Right atrium auricular region (tissue), 2 donors: ENCODE data around the gene FAM83F. TPM values are rescaled to one million over a fixed set of nuclear protein-coding genes. Genes with fewer than 3 reads are reported as not detected.

Experiments used
- DNase-seq: peaks from one replicate; pipeline ENCODE4 v3.0.0-alpha.2; 2019; ENCODE audit warnings: low spot score
- H3K27ac ChIP-seq, 2 donors: fragments of 200-600 bp; sonication (generic); 1 replicate in 1 of 2; 2 replicates in 1 of 2; pipeline ENCODE4 v1.5.1; 2016 to 2019
- H3K27me3 ChIP-seq, 2 donors: fragments of 200-600 bp; sonication (generic); one replicate each; pipeline versions ENCODE4 v1.5.1 to v1.6.0; 2017 to 2019
- H3K36me3 ChIP-seq: fragments of 200-600 bp; sonication (generic); one replicate; pipeline ENCODE4 v1.5.1; 2016
- H3K4me1 ChIP-seq, 2 donors: fragments of 200-600 bp; sonication (generic); one replicate each; pipeline versions ENCODE4 v1.5.1 to v1.6.0; 2017 to 2019
- H3K4me3 ChIP-seq, 2 donors: fragments of 200-600 bp; sonication (generic); 1 replicate in 1 of 2; 2 replicates in 1 of 2; pipeline ENCODE4 v1.5.1; 2017 to 2019; ENCODE audit warnings: mild to moderate bottlenecking in 1 of 2, moderate library complexity in 1 of 2
- H3K9me3 ChIP-seq, 2 donors: fragments of 200-600 bp; sonication (generic); one replicate each; pipeline ENCODE4 v1.5.1; 2019
- total RNA-seq, 2 donors: library from RNA; depleted of rRNA; stranded (reverse); fragments of >200 nt; gene quantifications; one replicate each; pipeline ENCODE4 v1.1.0, GENCODE V29; 2016
- TF ChIP-seq, protein P1 (sequence below), 2 donors: fragments of 200-600 bp; sonication (generic); IDR thresholded peaks; one replicate each; pipeline ENCODE4 v1.5.1; 2019; ENCODE audit warnings: antibody characterized with exemption in 2 of 2

Gene FAM83F
- total RNA-seq, 2 donors from 2014 or later: 4.4 to 4.6 TPM

DNA sequence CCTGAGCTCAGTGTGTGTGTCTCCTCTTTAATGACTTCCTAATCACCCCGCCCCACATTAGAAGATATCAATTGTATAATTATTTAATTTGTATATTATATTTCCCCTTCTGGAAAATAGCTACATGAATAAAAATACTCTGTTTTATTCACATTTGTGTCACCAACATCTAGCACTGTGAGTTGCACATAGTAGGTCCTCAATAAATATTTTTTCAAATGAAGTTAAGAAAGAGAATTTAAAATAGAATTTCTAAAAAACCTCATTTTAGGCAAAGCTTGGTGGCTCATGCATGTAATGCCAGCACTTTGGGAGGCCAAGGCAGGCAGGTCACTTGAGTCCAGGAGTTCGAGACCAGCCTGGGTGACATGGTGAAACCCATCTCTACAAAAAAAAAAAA lies 59.7 kb downstream of the FAM83F start:
- Histone ChIP-seq H3K27me3 (no peaks in the 10 kb centered on the region), H3K9me3 (no peaks in the 10 kb centered on the region), H3K36me3 (no peaks in the 10 kb centered on the region), H3K4me3 (no peak overlapping the region), H3K4me1 (peaks cover 0 to 41% of the 10 kb centered on the region in 2 donors), H3K27ac (no peak overlapping the region)
- no peak for DNase-seq
- TF ChIP-seq, protein P1, sequence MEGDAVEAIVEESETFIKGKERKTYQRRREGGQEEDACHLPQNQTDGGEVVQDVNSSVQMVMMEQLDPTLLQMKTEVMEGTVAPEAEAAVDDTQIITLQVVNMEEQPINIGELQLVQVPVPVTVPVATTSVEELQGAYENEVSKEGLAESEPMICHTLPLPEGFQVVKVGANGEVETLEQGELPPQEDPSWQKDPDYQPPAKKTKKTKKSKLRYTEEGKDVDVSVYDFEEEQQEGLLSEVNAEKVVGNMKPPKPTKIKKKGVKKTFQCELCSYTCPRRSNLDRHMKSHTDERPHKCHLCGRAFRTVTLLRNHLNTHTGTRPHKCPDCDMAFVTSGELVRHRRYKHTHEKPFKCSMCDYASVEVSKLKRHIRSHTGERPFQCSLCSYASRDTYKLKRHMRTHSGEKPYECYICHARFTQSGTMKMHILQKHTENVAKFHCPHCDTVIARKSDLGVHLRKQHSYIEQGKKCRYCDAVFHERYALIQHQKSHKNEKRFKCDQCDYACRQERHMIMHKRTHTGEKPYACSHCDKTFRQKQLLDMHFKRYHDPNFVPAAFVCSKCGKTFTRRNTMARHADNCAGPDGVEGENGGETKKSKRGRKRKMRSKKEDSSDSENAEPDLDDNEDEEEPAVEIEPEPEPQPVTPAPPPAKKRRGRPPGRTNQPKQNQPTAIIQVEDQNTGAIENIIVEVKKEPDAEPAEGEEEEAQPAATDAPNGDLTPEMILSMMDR (IDR thresholded peaks at IDR 0.05): no peak

DNA sequence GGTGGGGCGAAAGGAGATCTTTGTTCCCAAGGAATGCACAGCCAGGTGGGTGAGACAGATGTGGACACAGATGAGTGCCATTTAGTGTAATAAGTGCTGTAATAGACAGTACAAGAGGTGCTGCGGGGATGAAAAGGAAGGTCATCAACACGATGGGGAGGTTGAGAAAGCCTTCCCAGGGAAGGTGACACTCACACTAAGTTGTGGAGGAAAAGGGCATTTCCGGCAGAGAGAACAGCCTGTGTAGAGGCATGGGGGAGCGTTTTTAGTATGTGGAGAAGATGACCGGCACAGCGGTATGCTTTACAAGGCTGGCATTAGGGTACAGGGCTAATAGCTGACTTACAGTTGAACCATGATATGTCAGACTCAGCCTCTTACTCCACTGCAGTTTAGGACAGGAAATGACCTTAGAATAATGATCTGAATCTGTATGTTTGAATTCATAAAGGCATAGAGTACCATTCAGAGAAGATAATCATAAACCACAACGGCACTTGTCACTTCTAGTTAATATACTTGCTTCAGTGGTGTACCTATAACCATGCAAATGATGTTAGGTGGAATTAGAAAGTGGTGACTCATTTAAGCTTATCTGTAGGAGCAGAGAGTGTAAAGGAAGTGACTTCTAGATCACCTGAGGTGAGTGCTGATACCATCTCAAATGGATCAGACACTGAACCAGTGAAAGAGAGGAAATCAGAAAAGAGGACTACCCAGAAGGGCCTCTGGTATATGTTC lies 60.6 kb downstream of the FAM83F start:
- peaks cover 0 to 36% of the 10 kb centered on the region in 2 donors for H3K4me1 ChIP-seq
- no peaks in the 10 kb centered on the region for H3K27me3 ChIP-seq
- no peak overlapping the region for H3K27ac ChIP-seq
- DNase-seq: no peak
- TF ChIP-seq, protein P1 (IDR thresholded peaks at IDR 0.05): no peak
- H3K9me3 ChIP-seq: no peaks in the 10 kb centered on the region
- no peak overlapping the region for H3K4me3 ChIP-seq
- no peaks in the 10 kb centered on the region for H3K36me3 ChIP-seq

DNA sequence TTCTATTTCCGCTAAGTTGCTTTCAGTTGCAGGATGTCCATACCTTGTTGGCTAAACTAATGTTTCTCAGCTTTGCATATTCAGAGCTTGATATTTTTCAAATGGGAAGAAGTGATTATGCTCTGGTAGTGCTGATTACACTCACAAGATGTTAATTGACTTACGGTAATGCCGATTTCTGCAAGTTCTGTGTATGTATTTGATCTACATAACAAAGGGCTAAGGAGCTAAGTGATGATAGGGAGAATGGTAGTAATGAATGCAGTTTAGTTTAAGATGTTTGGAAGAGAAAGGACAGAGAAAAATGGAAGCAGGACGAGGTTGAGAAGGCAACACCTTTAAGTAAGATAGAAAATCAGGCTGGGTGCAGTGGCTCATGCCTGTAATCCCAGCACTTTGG lies 61.4 kb downstream of the FAM83F start:
- no peak for DNase-seq
- no peaks in the 10 kb centered on the region for H3K27me3 ChIP-seq
- peaks cover 0 to 29% of the 10 kb centered on the region in 2 donors for H3K4me1 ChIP-seq
- H3K36me3 ChIP-seq: no peaks in the 10 kb centered on the region
- no peak overlapping the region for H3K27ac ChIP-seq
- H3K4me3 ChIP-seq: no peak overlapping the region
- TF ChIP-seq, protein P1 (IDR thresholded peaks at IDR 0.05): no peak
- no peaks in the 10 kb centered on the region for H3K9me3 ChIP-seq

DNA sequence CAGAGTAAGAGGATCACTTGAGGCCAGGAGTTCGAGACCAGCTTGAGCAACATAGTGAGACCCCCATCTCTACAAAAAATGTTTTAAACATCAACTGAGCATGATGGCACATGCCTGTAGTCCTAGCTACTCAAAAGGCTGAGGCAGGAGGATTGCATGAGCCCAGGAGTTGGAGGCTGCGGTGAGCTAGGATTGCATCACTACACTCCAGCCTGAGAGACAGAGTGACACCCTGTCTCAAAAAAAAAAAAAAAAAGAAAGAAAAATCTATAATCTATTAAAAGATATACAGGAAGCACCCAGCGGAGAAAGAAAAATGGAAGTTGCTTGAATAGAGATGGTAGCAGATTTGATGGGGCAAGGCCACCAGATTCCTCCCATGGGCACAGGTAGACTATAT lies 61.8 kb downstream of the FAM83F start:
- no peak for DNase-seq
- Histone ChIP-seq H3K27me3 (no peaks in the 10 kb centered on the region), H3K4me1 (peaks cover 0 to 25% of the 10 kb centered on the region in 2 donors), H3K27ac (no peak overlapping the region), H3K36me3 (no peaks in the 10 kb centered on the region), H3K9me3 (no peaks in the 10 kb centered on the region), H3K4me3 (no peak overlapping the region)
- TF ChIP-seq, protein P1 (IDR thresholded peaks at IDR 0.05): no peak

DNA sequence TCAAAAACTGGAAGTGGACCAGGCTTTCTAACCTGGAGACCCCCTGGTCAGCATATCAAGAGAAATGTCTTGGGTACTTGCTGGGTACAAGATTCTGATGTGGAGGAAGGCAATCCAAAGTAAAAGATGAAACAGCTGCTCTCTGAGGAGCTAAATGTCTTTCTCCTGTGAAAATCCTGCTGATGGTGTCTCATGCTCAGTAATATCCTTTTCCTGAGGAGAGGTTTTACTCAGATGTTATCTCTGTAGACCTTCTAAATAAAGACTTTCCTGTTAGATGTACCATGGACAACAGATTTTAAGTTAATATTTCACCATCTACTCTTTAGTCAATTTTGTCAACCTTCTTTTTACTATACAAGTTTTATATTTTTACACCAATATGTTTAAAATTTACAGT lies 62.9 kb downstream of the FAM83F start:
- TF ChIP-seq, protein P1 (IDR thresholded peaks at IDR 0.05): no peak
- H3K27ac ChIP-seq: no peak overlapping the region
- no peak overlapping the region for H3K4me3 ChIP-seq
- no peak for DNase-seq
- no peaks in the 10 kb centered on the region for H3K9me3 ChIP-seq
- peaks cover 0 to 25% of the 10 kb centered on the region in 2 donors for H3K4me1 ChIP-seq
- no peaks in the 10 kb centered on the region for H3K36me3 ChIP-seq
- H3K27me3 ChIP-seq: no peaks in the 10 kb centered on the region

DNA sequence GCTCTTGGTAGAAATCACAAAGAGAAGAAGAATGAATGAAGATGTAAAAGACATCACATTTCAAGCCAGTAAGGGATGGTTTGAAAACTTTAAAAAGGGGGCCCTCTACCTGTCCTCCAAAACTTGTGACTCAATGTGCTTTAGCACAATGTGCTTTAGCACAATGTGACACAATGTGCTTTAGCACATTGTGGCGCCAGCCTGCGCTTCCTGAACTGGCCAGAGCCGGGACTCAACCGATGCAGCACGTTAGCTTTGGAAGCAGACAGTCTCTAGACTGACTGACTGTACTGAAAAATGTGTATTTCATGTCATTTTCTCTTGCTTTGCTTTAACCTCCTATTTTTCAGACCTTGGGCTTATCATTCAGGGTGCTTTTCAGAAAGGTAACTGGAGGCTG lies 63.5 kb downstream of the FAM83F start:
- TF ChIP-seq, protein P1 (IDR thresholded peaks at IDR 0.05): no peak
- Histone ChIP-seq H3K36me3 (no peaks in the 10 kb centered on the region), H3K27ac (peak overlapping the region in 1 of 2 donors; percentile 4), H3K9me3 (no peaks in the 10 kb centered on the region), H3K4me3 (no peak overlapping the region), H3K4me1 (peaks cover 0 to 25% of the 10 kb centered on the region in 2 donors), H3K27me3 (no peaks in the 10 kb centered on the region)
- no peak for DNase-seq
